ENCODE measurements around the gene KIRREL2.

DNA sequence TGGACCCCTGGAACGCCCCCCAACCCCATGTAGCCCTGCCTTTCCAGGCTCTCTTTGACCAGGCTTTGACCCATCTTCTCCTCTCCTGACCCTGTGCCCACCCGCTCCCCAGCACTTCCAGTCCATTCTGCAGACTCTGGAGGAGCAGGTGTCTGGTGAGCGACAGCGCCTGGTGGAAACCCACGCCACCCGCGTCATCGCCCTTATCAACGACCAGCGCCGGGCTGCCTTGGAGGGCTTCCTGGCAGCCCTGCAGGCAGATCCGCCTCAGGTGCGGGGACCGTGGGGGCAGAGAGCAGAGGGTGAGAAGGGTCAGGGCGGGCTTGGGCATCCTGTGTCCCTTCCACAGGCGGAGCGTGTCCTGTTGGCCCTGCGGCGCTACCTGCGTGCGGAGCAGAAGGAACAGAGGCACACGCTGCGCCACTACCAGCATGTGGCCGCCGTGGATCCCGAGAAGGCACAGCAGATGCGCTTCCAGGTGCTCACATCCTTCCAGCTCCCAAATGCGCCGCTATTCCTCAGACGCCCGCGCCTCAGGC, 17.8 kb downstream of the KIRREL2 start:
- TF ChIP-seq, protein P1, sequence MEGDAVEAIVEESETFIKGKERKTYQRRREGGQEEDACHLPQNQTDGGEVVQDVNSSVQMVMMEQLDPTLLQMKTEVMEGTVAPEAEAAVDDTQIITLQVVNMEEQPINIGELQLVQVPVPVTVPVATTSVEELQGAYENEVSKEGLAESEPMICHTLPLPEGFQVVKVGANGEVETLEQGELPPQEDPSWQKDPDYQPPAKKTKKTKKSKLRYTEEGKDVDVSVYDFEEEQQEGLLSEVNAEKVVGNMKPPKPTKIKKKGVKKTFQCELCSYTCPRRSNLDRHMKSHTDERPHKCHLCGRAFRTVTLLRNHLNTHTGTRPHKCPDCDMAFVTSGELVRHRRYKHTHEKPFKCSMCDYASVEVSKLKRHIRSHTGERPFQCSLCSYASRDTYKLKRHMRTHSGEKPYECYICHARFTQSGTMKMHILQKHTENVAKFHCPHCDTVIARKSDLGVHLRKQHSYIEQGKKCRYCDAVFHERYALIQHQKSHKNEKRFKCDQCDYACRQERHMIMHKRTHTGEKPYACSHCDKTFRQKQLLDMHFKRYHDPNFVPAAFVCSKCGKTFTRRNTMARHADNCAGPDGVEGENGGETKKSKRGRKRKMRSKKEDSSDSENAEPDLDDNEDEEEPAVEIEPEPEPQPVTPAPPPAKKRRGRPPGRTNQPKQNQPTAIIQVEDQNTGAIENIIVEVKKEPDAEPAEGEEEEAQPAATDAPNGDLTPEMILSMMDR (IDR thresholded peaks at IDR 0.05) = no peak
- no peak for TF ChIP-seq EP300 (IDR thresholded peaks at IDR 0.05)
